Thoracic aorta (tissue), 2 donors: ENCODE results near the gene MAN1A2. TPM values are rescaled to one million over a fixed set of nuclear protein-coding genes. Genes with fewer than 3 reads are reported as not detected.

ENCODE experiments used
- ATAC-seq: fragments of 150-250 bp; one replicate; pipeline ENCODE4 v1.8.0; 2017; ENCODE audit warnings: low read depth; ENCODE audit not compliant: insufficient number of reproducible peaks, low FRiP score
- DNase-seq: peaks from one replicate; pipeline ENCODE4 v3.0.0-alpha.2; 2020; ENCODE audit warnings: low spot score
- H3K27ac ChIP-seq, 2 donors: fragments of 200-600 bp; sonication (generic); 1 replicate in 1 of 2; 2 replicates in 1 of 2; pipeline ENCODE4 v1.5.1; 2016; ENCODE audit warnings: mild to moderate bottlenecking in 2 of 2, moderate library complexity in 2 of 2
- H3K27me3 ChIP-seq: fragments of 200-600 bp; sonication (generic); replicated peaks from 2 replicates; pipeline ENCODE4 v1.6.0; 2016; ENCODE audit warnings: mild to moderate bottlenecking; ENCODE audit not compliant: insufficient read depth
- H3K36me3 ChIP-seq: fragments of 200-600 bp; sonication (generic); one replicate; pipeline ENCODE4 v1.5.1; 2016
- H3K4me1 ChIP-seq, 2 donors: fragments of 200-600 bp; sonication (generic); 1 replicate in 1 of 2; 2 replicates in 1 of 2; pipeline versions ENCODE4 v1.5.1 to v1.6.0; 2016; ENCODE audit warnings: low read depth in 2 of 2, mild to moderate bottlenecking in 1 of 2; ENCODE audit not compliant: control insufficient read depth in 1 of 2
- H3K4me3 ChIP-seq: fragments of 200-600 bp; sonication (generic); 2 replicates; pipeline ENCODE4 v1.5.1; 2016; ENCODE audit warnings: mild to moderate bottlenecking
- H3K9me3 ChIP-seq: fragments of 200-600 bp; sonication (generic); 2 replicates; pipeline ENCODE4 v1.5.1; 2016
- CTCF ChIP-seq: fragments of 200-600 bp; sonication (generic); IDR thresholded peaks from one replicate; pipeline ENCODE4 v1.5.1; 2019; ENCODE audit warnings: antibody characterized with exemption
- total RNA-seq, 2 donors: library from RNA; depleted of rRNA; stranded (reverse); fragments of >200 nt; gene quantifications; one replicate each; pipeline versions ENCODE4 v1.1.0 to v1.2.3, GENCODE V29; 2016

MAN1A2 gene
- total RNA-seq, 2 donors from 2014 or later, result 27.1 to 48.7 TPM

GRCh38 chr1:117416546-117417125 is 49.4 kb downstream of the MAN1A2 start:
- no peaks in the 10 kb centered on the region for H3K9me3 ChIP-seq
- no peak for DNase-seq
- no peak overlapping the region for H3K4me3 ChIP-seq

GRCh38 chr1:117425050-117425734 is 57.9 kb downstream of the MAN1A2 start:
- no peak overlapping the region for H3K4me3 ChIP-seq
- TF ChIP-seq CTCF, result no peak
- no peaks in the 10 kb centered on the region for H3K4me1 ChIP-seq
- DNase-seq (no peak), ATAC-seq (no peak)
- H3K27ac ChIP-seq, result no peak overlapping the region
- no peaks in the 10 kb centered on the region for H3K27me3 ChIP-seq
- peaks cover 5% of the 10 kb centered on the region for H3K36me3 ChIP-seq
- H3K9me3 ChIP-seq, result peaks cover 10% of the 10 kb centered on the region

More at GRCh38 chr1:117416546-117417125, 49.4 kb downstream of the MAN1A2 start:
- Histone ChIP-seq H3K4me1 (no peaks in the 10 kb centered on the region), H3K36me3 (no peaks in the 10 kb centered on the region), H3K27me3 (no peaks in the 10 kb centered on the region), H3K27ac (no peak overlapping the region)
- ATAC-seq, result no peak
- TF ChIP-seq CTCF, result no peak

GRCh38 chr1:117427297-117427696 is 60.0 kb downstream of the MAN1A2 start:
- Histone ChIP-seq H3K9me3 (peaks cover 10% of the 10 kb centered on the region), H3K27me3 (no peaks in the 10 kb centered on the region), H3K36me3 (peaks cover 5% of the 10 kb centered on the region), H3K4me3 (no peak overlapping the region), H3K4me1 (no peaks in the 10 kb centered on the region), H3K27ac (no peak overlapping the region)
- ATAC-seq (no peak), DNase-seq (no peak)
- TF ChIP-seq CTCF, result no peak

- Histone ChIP-seq H3K27ac (no peak overlapping the region), H3K36me3 (no peaks in the 10 kb centered on the region), H3K9me3 (no peaks in the 10 kb centered on the region), H3K27me3 (no peaks in the 10 kb centered on the region), H3K4me1 (peaks cover 0 to 2% of the 10 kb centered on the region in 2 donors), H3K4me3 (no peak overlapping the region)
- no peak for TF ChIP-seq CTCF
- ATAC-seq (no peak), DNase-seq (no peak)
Observed at GRCh38 chr1:117433943-117434342, 66.7 kb downstream of the MAN1A2 start.

- Histone ChIP-seq H3K27me3 (no peaks in the 10 kb centered on the region), H3K4me3 (no peak overlapping the region), H3K27ac (no peak overlapping the region), H3K4me1 (peaks cover 3 to 8% of the 10 kb centered on the region in 2 donors), H3K9me3 (no peaks in the 10 kb centered on the region), H3K36me3 (no peaks in the 10 kb centered on the region)
- DNase-seq (no peak), ATAC-seq (no peak)
- no peak for TF ChIP-seq CTCF
Observed at GRCh38 chr1:117436513-117436912, 69.3 kb downstream of the MAN1A2 start.
